Glutamatergic neuron (in vitro differentiated cells): ENCODE data around the gene ENTPD5. TPM values are rescaled to one million over a fixed set of nuclear protein-coding genes. Genes with fewer than 3 reads are reported as not detected.

Experiments
- DNase-seq: peaks from one replicate; pipeline ENCODE4 v3.0.0; 2022
- H3K27ac Mint-ChIP-seq: one replicate; pipeline ENCODE4 v1.8.0; 2020; ENCODE audit warnings: mild to moderate bottlenecking, mixed read lengths, inconsistent platforms; ENCODE audit not compliant: unreplicated experiment
- H3K27me3 Mint-ChIP-seq: one replicate; pipeline ENCODE4 v1.8.0; 2020; ENCODE audit warnings: mild to moderate bottlenecking, moderate library complexity, mixed read lengths, inconsistent platforms; ENCODE audit not compliant: unreplicated experiment
- H3K36me3 Mint-ChIP-seq: one replicate; pipeline ENCODE4 v1.8.0; 2020; ENCODE audit warnings: mild to moderate bottlenecking, mixed read lengths, inconsistent platforms; ENCODE audit not compliant: unreplicated experiment
- H3K4me1 Mint-ChIP-seq: one replicate; pipeline ENCODE4 v1.8.0; 2020; ENCODE audit warnings: mild to moderate bottlenecking, low read depth, mixed read lengths, inconsistent platforms; ENCODE audit not compliant: unreplicated experiment
- H3K4me3 Mint-ChIP-seq: one replicate; pipeline ENCODE4 v1.8.0; 2020; ENCODE audit warnings: mild to moderate bottlenecking, mixed read lengths, inconsistent platforms; ENCODE audit not compliant: unreplicated experiment
- H3K9me3 Mint-ChIP-seq: one replicate; pipeline ENCODE4 v1.8.0; 2020; ENCODE audit warnings: mild to moderate bottlenecking, moderate library complexity, mixed read lengths, inconsistent platforms; ENCODE audit not compliant: unreplicated experiment
- CTCF ChIP-seq: fragments of 200-600 bp; sonication (generic); IDR thresholded peaks from one replicate; pipeline ENCODE4 v1.5.0; 2021; ENCODE audit not compliant: partially characterized antibody, unreplicated experiment
- long read RNA-seq: library from polyadenylated mRNA; unstranded; transcript quantifications from one replicate; pipeline ENCODE4 v2.0.0, GENCODE V29; 2020; ENCODE audit not compliant: unreplicated experiment
- total RNA-seq: library from RNA; stranded (reverse); fragmentation: NEBNext Ultra II Directional; extraction: Animal tissue kit (Norgen Biotek cat#: 25700); gene quantifications from one replicate; pipeline ENCODE4 v1.2.1, GENCODE V29; 2021; ENCODE audit not compliant: unreplicated experiment

The ENTPD5 gene
- total RNA-seq, result 7.8 TPM
- long read RNA-seq, result 0 reads

GRCh38 chr14:74018586-74019407, at the start of gene ENTPD5, which contains the start of gene BBOF1:
Gene ENTPD5, minus strand, starts transcription at chr14:74019288. Its CDS starts 31,186 bp downstream, at chr14:73988102.
Gene BBOF1, plus strand, starts transcription at chr14:74019349. Its CDS starts 130 bp downstream, at chr14:74019479.
- peak; percentile 85 for DNase-seq
- peaks cover 3% of the 10 kb centered on the region for H3K27me3 Mint-ChIP-seq
- H3K36me3 Mint-ChIP-seq, result no peaks in the 10 kb centered on the region
- peak within 1 kb of the TSS; percentile 98 for H3K4me3 Mint-ChIP-seq
- no peak within 1 kb of the TSS for H3K27ac Mint-ChIP-seq
- TF ChIP-seq CTCF, result no peak
- no peaks in the 10 kb centered on the region for H3K4me1 Mint-ChIP-seq
- H3K9me3 Mint-ChIP-seq, result peaks cover 2% of the 10 kb centered on the region

- no peaks in the 10 kb centered on the region for H3K9me3 Mint-ChIP-seq
- no peak overlapping the region for H3K27ac Mint-ChIP-seq
- H3K4me3 Mint-ChIP-seq, result no peak overlapping the region
- no peaks in the 10 kb centered on the region for H3K36me3 Mint-ChIP-seq
- no peaks in the 10 kb centered on the region for H3K4me1 Mint-ChIP-seq
- no peak for TF ChIP-seq CTCF
- H3K27me3 Mint-ChIP-seq, result no peaks in the 10 kb centered on the region
- DNase-seq, result no peak
These were observed 46.9 kb upstream of the ENTPD5 start for GRCh38 chr14:74065746-74066575.

GRCh38 chr14:74064883-74065282, 45.8 kb upstream of the ENTPD5 start:
- no peak for DNase-seq
- Mint-ChIP-seq H3K4me3 (no peak overlapping the region), H3K9me3 (no peaks in the 10 kb centered on the region), H3K27me3 (no peaks in the 10 kb centered on the region), H3K36me3 (no peaks in the 10 kb centered on the region), H3K4me1 (no peaks in the 10 kb centered on the region), H3K27ac (no peak overlapping the region)
- no peak for TF ChIP-seq CTCF

GRCh38 chr14:74064426-74064825, 45.3 kb upstream of the ENTPD5 start:
- Mint-ChIP-seq H3K27ac (no peak overlapping the region), H3K4me1 (no peaks in the 10 kb centered on the region), H3K9me3 (no peaks in the 10 kb centered on the region), H3K36me3 (no peaks in the 10 kb centered on the region), H3K27me3 (no peaks in the 10 kb centered on the region), H3K4me3 (no peak overlapping the region)
- DNase-seq, result no peak
- no peak for TF ChIP-seq CTCF
